UCSD-AML1 (cell line): Measurements from ENCODE around the gene PRAC2.

Experiments used
- DNase-seq: peaks from one replicate; lab custom pipeline; 2025; ENCODE audit not compliant: unreplicated experiment; lab: John Stamatoyannopoulos, UW

Gene PRAC2

DNA sequence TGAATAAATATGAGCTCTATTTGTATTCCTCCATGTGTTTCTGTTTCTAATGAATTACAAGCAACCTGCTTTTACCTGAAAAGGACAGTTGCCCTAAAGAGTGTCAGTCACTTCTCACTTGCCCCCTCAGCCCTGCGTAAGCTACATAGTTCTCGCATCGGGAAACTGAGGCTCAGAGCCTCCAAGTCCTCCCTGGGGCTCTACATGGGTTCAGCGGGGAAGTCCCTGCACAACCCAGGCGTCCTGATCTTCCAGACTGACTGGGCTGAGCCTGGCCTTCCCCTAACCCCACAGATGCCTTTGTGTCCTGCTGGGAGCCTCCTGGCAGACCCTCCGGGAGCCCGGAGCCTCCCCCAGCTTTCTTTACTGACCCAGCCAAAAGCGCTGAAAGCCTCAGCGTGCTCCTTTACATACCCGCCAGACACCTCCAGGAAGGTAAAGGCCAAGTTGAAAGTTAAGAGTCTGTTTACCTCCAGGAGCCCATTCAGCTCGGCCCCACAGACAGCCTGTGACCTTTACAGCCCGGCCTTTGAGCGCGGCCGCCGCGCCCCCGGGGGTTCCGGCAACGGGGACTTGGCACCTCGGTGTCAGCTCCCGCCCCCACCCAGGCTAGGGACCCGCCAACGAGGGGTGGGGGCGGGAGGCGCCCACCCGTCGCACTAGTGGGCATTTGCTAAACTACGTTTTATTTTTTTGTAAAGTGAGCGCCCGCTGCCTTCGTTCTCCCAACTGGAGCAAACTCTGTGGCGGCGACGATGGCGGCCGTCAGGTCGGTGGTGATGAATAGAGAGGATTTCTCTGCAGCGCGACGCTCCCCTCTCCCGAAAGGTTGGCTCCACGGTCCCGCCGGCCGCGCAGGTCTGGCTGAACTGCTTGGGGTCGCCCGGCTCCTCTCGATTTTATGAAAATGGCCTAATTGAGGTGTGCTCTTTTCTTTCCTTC is 10.0 kb downstream of the PRAC2 start:
- DNase-seq: no peak

DNA sequence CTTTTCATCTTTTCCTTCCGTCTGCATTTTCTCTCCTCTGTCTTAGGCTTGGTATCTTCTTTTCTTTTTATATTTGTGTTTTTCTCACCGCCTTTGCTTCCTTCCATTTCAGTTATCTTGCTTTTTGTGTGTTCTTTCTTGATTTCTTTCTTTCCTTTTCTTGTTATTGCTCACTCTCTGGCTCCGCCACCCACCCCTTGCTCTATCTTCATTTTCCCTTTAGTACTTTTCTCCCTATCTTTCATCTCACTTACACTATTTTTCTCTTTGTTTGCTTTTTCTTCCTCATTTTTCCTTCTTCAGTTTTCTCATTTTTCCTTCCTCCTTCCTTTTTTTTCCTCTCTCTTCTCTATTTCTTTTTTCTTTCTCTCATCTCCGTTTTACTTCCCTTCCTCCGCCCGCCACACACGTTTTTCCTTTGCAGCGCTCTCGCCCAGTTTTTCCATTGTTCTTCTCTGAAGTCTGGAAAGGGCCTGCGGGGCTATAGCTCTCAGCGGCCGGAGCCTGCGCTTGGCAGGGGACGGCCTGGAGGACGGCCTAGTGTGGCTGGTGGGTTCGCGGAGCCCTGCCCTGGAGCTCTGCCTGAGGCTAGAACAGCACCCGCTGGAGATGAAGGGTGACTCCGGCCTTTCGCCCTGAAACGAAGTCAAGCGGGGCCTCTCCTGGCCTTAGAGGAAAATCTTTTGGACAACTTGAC is 10.8 kb downstream of the PRAC2 start:
- no peak for DNase-seq

- DNase-seq: no peak
Measured at GRCh38 chr17:48734333-48735061, 11.5 kb downstream of the PRAC2 start.

GRCh38 chr17:48735062-48735351 is 12.0 kb downstream of the PRAC2 start:
- DNase-seq: no peak

DNA sequence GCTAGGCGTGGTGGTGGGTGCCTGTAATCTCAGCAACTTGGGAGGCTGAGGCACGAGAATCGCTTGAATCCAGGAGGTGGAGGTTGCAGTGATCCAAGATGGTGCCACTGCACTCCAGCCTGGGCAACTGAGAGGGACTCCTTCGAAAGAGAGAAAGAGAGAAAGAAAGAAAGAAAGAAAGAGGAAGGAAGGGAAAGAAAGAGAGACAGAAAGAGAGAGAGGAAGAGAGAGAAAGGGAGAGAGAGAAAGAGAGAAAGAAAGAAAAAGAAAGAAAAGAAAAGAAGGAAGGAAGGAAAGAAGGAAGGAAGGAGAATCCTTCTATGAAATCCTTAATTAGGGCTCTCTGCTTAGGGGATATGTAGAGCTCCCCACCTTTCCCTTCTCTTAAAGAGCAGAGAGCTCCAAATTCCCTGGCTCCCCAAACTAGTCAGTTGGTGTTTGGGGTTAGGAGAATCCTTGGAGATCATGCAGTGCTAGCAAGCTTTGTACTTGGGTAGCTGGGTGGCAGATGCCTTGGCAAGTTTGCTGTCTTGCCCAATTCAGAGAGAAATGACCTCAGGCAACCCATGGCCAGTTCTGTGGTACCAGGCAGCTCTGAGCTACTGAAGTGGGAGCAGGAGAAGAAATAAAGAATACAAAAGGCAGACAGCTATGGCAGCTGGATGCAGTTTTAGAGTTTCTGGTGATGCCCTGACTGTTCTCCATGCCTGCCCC is 14.5 kb downstream of the PRAC2 start:
- no peak for DNase-seq

GRCh38 chr17:48738424-48738802 is 15.4 kb downstream of the PRAC2 start:
- DNase-seq: no peak

- DNase-seq: no peak
Measured at GRCh38 chr17:48738803-48739526, 16.0 kb downstream of the PRAC2 start.

- no peak for DNase-seq
Measured at GRCh38 chr17:48740537-48740936, 17.6 kb downstream of the PRAC2 start.

- no peak for DNase-seq
Measured at GRCh38 chr17:48745381-48746275, 22.6 kb downstream of the PRAC2 start.

DNA sequence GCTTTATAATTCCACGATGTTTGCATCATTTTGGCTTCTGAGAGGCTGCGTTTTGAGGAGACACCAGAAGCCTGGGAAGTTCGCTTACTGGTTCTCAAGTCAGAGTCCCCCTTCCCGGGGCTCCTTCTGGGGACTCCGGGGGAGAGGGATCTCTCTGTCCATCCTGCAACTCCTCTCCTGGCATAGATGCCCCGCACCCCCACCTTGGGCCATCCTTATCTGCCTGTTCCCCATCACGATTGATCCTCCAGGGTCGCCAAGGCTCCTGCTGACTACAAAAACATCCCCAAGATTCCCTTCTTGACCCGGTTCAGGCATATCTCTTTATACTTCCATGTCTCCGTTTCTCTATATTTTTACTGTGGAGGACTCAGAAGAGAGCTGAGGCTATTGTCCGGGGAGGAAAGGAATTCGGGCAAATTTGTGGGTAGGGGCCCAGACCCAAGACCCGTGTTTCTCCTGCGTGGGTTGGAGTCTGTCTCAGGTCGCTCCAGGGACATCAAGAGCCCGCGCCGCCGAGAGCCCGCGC is 24.0 kb downstream of the PRAC2 start:
- DNase-seq: no peak

DNA sequence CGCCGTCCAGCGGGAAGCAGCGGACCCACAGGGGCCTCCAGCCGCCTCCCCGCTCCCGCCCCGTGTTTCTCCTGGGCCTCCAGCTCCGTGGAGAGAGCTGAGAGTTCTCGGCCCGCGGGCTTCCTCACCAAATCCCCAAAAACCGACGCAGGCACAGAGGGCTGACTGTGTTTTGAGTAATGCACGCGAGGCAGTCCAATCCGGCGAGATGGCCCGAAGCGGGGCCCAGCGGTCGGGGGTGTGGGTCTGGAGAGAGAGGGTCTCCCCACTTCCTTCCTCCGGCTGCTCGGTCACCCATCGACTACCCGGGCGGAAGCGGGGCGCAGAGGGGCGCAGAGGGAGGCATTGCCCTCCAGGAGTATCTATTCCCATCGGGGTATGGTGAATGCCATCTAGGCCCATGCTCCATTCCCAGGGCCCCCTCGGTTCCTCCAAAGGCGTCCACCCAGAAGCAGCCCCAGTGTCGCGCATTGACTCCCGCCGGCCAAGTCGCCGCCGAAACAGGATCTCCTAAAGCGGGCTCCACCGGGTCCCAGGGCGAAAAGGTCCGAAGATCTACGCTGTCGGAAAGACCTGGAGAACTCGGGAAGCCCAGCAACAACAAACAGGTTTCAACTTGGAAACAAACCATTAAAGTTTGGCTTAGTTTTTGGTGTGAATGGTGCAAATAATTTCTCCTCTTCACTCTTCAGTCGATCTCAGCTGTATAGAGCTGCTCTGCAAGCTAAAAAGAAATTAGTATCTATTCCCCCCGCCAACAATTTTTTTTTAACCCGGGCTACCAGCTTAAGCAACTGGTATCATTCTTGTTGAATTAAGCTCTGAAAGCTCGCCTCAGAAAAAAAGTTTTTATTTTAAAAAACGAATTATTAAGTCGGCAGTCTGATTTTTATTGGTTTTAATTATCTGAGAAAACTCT is 24.7 kb downstream of the PRAC2 start:
- no peak for DNase-seq

- DNase-seq: no peak
Measured at GRCh38 chr17:48748718-48749566, 26.0 kb downstream of the PRAC2 start.

GRCh38 chr17:48749621-48750553 is 26.9 kb downstream of the PRAC2 start:
- no peak for DNase-seq

- DNase-seq: no peak
Measured at GRCh38 chr17:48751172-48751571, 28.2 kb downstream of the PRAC2 start.

GRCh38 chr17:48751733-48752398 is 28.9 kb downstream of the PRAC2 start:
- no peak for DNase-seq
